Measurements from ENCODE around the gene GUCA1A. TPM values are rescaled to one million over a fixed set of nuclear protein-coding genes. Genes with fewer than 3 reads are reported as not detected.

GUCA1A gene
- total RNA-seq, 2 experiments from 2014 or later = not detected

GRCh38 chr6:42221546-42221945 lies 48.4 kb downstream of the GUCA1A start:
- intact Hi-C loops (cut with DNase I, micrococcal nuclease) = no loop called here
- ChIA-PET POLR2A (no interaction called here), CTCF (no interaction called here)
- Mint-ChIP-seq H3K4me1 (ENCODE audit: low read depth) (peaks cover 11% of the 10 kb centered on the region), H3K36me3 (ENCODE audit: low read depth) (peaks cover 6% of the 10 kb centered on the region), H3K27ac (no peak overlapping the region), H3K9me3 (no peaks in the 10 kb centered on the region), H3K27me3 (no peaks in the 10 kb centered on the region), H3K4me3 (no peak overlapping the region)
- no peaks in the 10 kb centered on the region for H3K27me3 ChIP-seq (ENCODE audit: control insufficient read depth in 1 of 2, insufficient read depth in 2 of 2, low read length in 2 of 2)
- H3K4me3 ChIP-seq (ENCODE audit: low read length) = no peak overlapping the region
- DNase-seq = no peak
- no peak for ATAC-seq (ENCODE audit: poor library complexity)
- no peak for TF ChIP-seq CTCF (IDR thresholded peaks at IDR 0.05)
- H3K4me1 ChIP-seq (ENCODE audit: insufficient read depth, low read length) = peaks cover 11% of the 10 kb centered on the region
- no peak overlapping the region for H3K27ac ChIP-seq (ENCODE audit: low read depth in 1 of 2, low read length in 2 of 2)
- H3K36me3 ChIP-seq (ENCODE audit: insufficient read depth, low read length) = peaks cover under 1% of the 10 kb centered on the region
- H3K9me3 ChIP-seq (ENCODE audit: control insufficient read depth in 1 of 2, insufficient read depth in 1 of 2, low read length in 2 of 2) = no peaks in the 10 kb centered on the region

DNA sequence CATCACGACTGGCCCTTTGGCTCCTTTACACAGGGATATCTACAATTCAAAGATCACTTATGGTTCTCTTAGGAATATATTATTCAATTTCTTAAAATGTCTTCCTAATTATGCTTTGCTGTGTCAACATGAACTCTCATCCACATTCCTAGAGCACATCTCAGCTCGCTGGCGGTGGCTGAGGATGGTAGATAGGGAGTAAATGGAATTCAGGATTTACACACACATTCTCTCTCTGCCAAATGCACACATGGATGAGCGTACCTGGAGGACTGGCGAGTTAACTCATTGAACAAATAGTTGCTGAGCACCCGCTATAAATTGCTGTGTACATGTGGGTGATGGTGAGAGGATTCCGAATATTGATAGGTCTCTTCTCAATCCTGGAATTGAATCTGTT lies 49.3 kb downstream of the GUCA1A start:
- ATAC-seq (ENCODE audit: poor library complexity) (no peak), DNase-seq (no peak)
- ChIA-PET CTCF (no interaction called here), POLR2A (no interaction called here)
- intact Hi-C loops (cut with DNase I, micrococcal nuclease) = no loop called here
- H3K4me3 ChIP-seq (ENCODE audit: low read length) = no peak overlapping the region
- no peaks in the 10 kb centered on the region for H3K27me3 ChIP-seq (ENCODE audit: control insufficient read depth in 1 of 2, insufficient read depth in 2 of 2, low read length in 2 of 2)
- peaks cover 5% of the 10 kb centered on the region for H3K36me3 ChIP-seq (ENCODE audit: insufficient read depth, low read length)
- H3K27me3 Mint-ChIP-seq = no peaks in the 10 kb centered on the region
- no peaks in the 10 kb centered on the region for H3K9me3 Mint-ChIP-seq
- H3K4me1 Mint-ChIP-seq (ENCODE audit: low read depth) = peaks cover 5% of the 10 kb centered on the region
- no peak overlapping the region for H3K4me3 Mint-ChIP-seq
- H3K27ac ChIP-seq (ENCODE audit: low read depth in 1 of 2, low read length in 2 of 2) = no peak overlapping the region
- peaks cover 12% of the 10 kb centered on the region for H3K36me3 Mint-ChIP-seq (ENCODE audit: low read depth)
- H3K27ac Mint-ChIP-seq = no peak overlapping the region
- TF ChIP-seq CTCF (IDR thresholded peaks at IDR 0.05) = no peak
- peaks cover 5% of the 10 kb centered on the region for H3K4me1 ChIP-seq (ENCODE audit: insufficient read depth, low read length)
- H3K9me3 ChIP-seq (ENCODE audit: control insufficient read depth in 1 of 2, insufficient read depth in 1 of 2, low read length in 2 of 2) = no peaks in the 10 kb centered on the region

GRCh38 chr6:42224222-42225028 lies 51.3 kb downstream of the GUCA1A start:
- DNase-seq (peak in 2 of 14 experiments; percentile 10 to 29), ATAC-seq (ENCODE audit: poor library complexity) (no peak)
- Histone ChIP-seq H3K4me3 (ENCODE audit: low read length) (no peak overlapping the region), H3K27ac (ENCODE audit: low read depth in 1 of 2, low read length in 2 of 2) (no peak overlapping the region), H3K27me3 (ENCODE audit: control insufficient read depth in 1 of 2, insufficient read depth in 2 of 2, low read length in 2 of 2) (no peaks in the 10 kb centered on the region), H3K36me3 (ENCODE audit: insufficient read depth, low read length) (peaks cover 21% of the 10 kb centered on the region), H3K4me1 (ENCODE audit: insufficient read depth, low read length) (no peaks in the 10 kb centered on the region), H3K9me3 (ENCODE audit: control insufficient read depth in 1 of 2, insufficient read depth in 1 of 2, low read length in 2 of 2) (no peaks in the 10 kb centered on the region)
- no peak overlapping the region for H3K4me3 Mint-ChIP-seq
- no peaks in the 10 kb centered on the region for H3K9me3 Mint-ChIP-seq
- intact Hi-C loops (cut with DNase I, micrococcal nuclease) = no loop called here
- TF ChIP-seq CTCF (IDR thresholded peaks at IDR 0.05) = no peak
- no peaks in the 10 kb centered on the region for H3K4me1 Mint-ChIP-seq (ENCODE audit: low read depth)
- ChIA-PET CTCF (interaction anchor here (1.5 kb wide), 1 partner anchor 323 kb away, joined by 6 read pairs; no protein-coding TSS in a partner anchor), POLR2A (no interaction called here)
- H3K27ac Mint-ChIP-seq = no peak overlapping the region
- H3K36me3 Mint-ChIP-seq (ENCODE audit: low read depth) = peaks cover 26% of the 10 kb centered on the region
- H3K27me3 Mint-ChIP-seq = no peaks in the 10 kb centered on the region

All from CD4-positive, alpha-beta T cell (primary cell).